ENCODE measurements around the gene MTA3.
"Not testable (repeated sequence)": the region's sequence is repeated elsewhere in the genome, so short reads cannot be mapped to it uniquely, and the experiment has no call there.

The MTA3 gene

DNA sequence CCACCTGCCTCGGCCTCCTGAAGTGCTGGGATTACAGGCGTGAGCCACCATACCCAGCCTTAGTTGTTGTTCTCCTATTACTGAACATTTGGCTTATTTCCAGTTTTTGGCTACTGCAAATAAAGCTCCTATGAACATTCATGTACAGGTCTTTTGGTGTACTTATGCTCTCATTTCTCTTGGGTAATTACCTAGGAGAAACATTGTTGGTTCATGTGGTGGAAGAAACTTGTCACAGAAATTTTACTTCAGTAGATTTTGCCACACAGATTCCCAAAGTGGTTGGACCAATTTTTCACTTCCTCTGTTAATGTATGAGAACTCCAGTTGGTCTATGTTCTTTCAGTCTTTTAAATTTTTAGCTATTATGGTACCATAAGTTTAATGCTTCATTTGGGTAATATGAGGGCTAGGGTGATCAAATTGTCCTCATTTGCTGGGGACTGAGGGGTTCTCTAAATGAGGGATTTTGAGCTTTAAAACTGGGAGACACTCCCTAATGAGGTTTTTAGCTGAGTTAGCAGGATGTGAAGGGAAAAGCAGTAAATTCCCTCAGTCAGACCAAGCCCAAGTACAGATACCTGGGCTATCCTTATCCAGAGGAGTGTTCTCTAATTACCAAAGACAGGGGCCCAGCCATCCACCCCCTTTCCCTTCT is 33.9 kb downstream of the MTA3 start:
- Histone ChIP-seq H3K4me3 (replicated peaks; ENCODE audit: insufficient read depth, low read length) (no peak overlapping the region), H3K27ac (replicated peaks) (no peak overlapping the region), H3K27me3 (ENCODE audit: insufficient read depth, poor library complexity, severe bottlenecking) (no peaks in the 10 kb centered on the region)
- TF ChIP-seq, protein P1, sequence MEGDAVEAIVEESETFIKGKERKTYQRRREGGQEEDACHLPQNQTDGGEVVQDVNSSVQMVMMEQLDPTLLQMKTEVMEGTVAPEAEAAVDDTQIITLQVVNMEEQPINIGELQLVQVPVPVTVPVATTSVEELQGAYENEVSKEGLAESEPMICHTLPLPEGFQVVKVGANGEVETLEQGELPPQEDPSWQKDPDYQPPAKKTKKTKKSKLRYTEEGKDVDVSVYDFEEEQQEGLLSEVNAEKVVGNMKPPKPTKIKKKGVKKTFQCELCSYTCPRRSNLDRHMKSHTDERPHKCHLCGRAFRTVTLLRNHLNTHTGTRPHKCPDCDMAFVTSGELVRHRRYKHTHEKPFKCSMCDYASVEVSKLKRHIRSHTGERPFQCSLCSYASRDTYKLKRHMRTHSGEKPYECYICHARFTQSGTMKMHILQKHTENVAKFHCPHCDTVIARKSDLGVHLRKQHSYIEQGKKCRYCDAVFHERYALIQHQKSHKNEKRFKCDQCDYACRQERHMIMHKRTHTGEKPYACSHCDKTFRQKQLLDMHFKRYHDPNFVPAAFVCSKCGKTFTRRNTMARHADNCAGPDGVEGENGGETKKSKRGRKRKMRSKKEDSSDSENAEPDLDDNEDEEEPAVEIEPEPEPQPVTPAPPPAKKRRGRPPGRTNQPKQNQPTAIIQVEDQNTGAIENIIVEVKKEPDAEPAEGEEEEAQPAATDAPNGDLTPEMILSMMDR (IDR thresholded peaks at IDR 0.05; ENCODE audit: insufficient read depth, low read length) = no peak
- TF ChIP-seq, protein P2, sequence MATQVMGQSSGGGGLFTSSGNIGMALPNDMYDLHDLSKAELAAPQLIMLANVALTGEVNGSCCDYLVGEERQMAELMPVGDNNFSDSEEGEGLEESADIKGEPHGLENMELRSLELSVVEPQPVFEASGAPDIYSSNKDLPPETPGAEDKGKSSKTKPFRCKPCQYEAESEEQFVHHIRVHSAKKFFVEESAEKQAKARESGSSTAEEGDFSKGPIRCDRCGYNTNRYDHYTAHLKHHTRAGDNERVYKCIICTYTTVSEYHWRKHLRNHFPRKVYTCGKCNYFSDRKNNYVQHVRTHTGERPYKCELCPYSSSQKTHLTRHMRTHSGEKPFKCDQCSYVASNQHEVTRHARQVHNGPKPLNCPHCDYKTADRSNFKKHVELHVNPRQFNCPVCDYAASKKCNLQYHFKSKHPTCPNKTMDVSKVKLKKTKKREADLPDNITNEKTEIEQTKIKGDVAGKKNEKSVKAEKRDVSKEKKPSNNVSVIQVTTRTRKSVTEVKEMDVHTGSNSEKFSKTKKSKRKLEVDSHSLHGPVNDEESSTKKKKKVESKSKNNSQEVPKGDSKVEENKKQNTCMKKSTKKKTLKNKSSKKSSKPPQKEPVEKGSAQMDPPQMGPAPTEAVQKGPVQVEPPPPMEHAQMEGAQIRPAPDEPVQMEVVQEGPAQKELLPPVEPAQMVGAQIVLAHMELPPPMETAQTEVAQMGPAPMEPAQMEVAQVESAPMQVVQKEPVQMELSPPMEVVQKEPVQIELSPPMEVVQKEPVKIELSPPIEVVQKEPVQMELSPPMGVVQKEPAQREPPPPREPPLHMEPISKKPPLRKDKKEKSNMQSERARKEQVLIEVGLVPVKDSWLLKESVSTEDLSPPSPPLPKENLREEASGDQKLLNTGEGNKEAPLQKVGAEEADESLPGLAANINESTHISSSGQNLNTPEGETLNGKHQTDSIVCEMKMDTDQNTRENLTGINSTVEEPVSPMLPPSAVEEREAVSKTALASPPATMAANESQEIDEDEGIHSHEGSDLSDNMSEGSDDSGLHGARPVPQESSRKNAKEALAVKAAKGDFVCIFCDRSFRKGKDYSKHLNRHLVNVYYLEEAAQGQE (IDR thresholded peaks at IDR 0.05; ENCODE audit: insufficient replicate concordance, low read depth) = no peak
- no peak for TF ChIP-seq GABPA (IDR thresholded peaks at IDR 0.05; ENCODE audit: low read depth)
- no peak for TF ChIP-seq SPI1 (IDR thresholded peaks at IDR 0.05; ENCODE audit: borderline replicate concordance, low read depth)
- no peak for TF ChIP-seq POLR2AphosphoS5 (IDR thresholded peaks at IDR 0.05; ENCODE audit: low read depth)
- no peak for DNase-seq (ENCODE audit: low read depth in 1 of 2, low spot score in 1 of 2)

DNA sequence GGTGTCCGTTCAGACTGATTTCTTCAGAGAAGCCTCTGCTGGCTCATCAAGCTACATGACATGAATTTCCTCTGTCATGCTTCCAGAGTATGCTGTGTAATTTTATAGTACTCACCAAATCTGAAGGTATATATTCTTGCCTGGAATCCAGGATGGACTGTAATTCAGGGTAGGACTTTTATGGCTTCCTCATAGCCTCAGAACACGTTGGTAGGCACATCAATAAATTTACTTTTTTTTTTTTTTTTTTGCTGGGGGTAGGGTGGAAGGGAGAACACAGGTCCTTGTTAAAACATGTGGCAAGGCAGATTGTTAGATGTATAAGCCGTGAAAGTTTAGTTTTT is 34.4 kb downstream of the MTA3 start:
- H3K27ac ChIP-seq (replicated peaks) = no peak overlapping the region
- DNase-seq (ENCODE audit: low read depth in 1 of 2, low spot score in 1 of 2) = no peak
- no peak for TF ChIP-seq GABPA (IDR thresholded peaks at IDR 0.05; ENCODE audit: low read depth)
- TF ChIP-seq, protein P2 (IDR thresholded peaks at IDR 0.05; ENCODE audit: insufficient replicate concordance, low read depth) = no peak
- no peak for TF ChIP-seq POLR2AphosphoS5 (IDR thresholded peaks at IDR 0.05; ENCODE audit: low read depth)
- TF ChIP-seq SPI1 (IDR thresholded peaks at IDR 0.05; ENCODE audit: borderline replicate concordance, low read depth) = no peak
- TF ChIP-seq, protein P1 (IDR thresholded peaks at IDR 0.05; ENCODE audit: insufficient read depth, low read length) = no peak
- no peaks in the 10 kb centered on the region for H3K27me3 ChIP-seq (ENCODE audit: insufficient read depth, poor library complexity, severe bottlenecking)
- no peak overlapping the region for H3K4me3 ChIP-seq (replicated peaks; ENCODE audit: insufficient read depth, low read length)

DNA sequence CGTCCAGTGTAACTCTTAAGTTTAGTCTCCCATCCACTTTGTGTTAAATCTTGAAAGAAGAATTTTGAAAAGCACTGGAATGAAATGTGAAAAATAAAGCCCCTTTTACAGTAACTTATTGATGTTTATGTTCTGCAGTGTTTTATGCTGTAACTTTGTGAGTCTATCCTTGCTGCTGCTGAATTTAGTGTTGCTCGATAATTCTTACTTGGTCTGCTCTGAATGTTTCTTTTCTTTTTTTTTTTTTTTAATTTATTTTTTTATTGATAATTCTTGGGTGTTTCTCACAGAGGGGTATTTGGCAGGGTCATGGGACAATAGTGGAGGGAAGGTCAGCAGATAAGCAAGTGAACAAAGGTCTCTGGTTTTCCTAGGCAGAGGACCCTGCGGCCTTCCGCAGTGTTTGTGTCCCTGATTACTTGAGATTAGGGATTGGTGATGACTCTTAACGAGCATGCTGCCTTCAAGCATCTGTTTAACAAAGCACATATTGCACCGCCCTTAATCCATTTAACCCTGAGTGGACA is 36.0 kb downstream of the MTA3 start:
- DNase-seq (ENCODE audit: low read depth in 1 of 2, low spot score in 1 of 2); H3K27ac ChIP-seq (replicated peaks); H3K4me3 ChIP-seq (replicated peaks; ENCODE audit: insufficient read depth, low read length); H3K27me3 ChIP-seq (ENCODE audit: insufficient read depth, poor library complexity, severe bottlenecking): not testable (repeated sequence)

DNA sequence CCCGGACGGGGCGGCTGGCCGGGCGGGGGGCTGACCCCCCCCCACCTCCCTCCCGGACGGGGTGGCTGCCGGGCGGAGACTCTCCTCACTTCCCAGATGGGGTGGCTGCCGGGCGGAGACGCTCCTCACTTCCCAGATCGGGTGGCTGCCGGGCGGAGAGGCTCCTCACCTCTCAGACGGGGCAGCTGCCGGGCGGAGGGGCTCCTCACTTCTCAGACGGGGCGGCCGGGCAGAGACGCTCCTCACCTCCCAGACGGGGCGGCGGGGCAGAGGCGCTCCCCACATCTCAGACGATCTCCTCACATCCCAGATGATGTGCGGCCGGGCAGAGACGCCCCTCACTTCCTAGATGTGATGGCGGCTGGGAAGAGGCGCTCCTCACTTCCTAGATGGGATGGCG is 37.7 kb downstream of the MTA3 start:
- H3K4me3 ChIP-seq (replicated peaks; ENCODE audit: insufficient read depth, low read length); DNase-seq (ENCODE audit: low read depth in 1 of 2, low spot score in 1 of 2); H3K27ac ChIP-seq (replicated peaks); H3K27me3 ChIP-seq (ENCODE audit: insufficient read depth, poor library complexity, severe bottlenecking): not testable (repeated sequence)

DNA sequence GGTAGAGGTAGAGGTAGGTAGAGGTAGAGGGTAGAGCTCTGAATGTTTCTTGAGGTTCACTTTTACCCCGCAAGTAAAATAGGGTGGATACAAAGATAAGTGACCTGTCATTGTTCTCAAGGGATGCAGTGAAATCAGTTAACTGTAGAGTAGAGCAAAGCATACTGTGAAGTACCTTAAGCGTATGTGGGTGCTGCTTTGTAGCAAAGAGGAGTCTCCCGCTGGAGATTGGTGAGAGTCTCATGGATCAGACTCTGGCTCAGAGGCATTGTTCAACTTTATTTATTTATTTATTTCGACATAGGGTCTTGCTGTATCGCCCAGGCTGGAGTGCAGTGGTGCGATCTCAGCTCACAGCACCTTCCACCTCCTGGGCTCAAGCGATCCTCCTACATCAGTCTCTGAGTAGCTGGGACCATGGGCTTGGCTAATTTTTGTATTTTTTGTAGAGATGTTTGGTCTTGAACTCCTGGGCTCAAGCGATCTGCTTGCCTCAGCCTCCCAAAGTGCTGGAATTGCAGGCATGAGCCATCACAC is 38.7 kb downstream of the MTA3 start:
- Histone ChIP-seq H3K27ac (replicated peaks) (no peak overlapping the region), H3K4me3 (replicated peaks; ENCODE audit: insufficient read depth, low read length) (no peak overlapping the region), H3K27me3 (ENCODE audit: insufficient read depth, poor library complexity, severe bottlenecking) (no peaks in the 10 kb centered on the region)
- TF ChIP-seq POLR2AphosphoS5 (IDR thresholded peaks at IDR 0.05; ENCODE audit: low read depth) (no peak), GABPA (IDR thresholded peaks at IDR 0.05; ENCODE audit: low read depth) (no peak), SPI1 (IDR thresholded peaks at IDR 0.05; ENCODE audit: borderline replicate concordance, low read depth) (no peak)
- TF ChIP-seq, protein P2 (IDR thresholded peaks at IDR 0.05; ENCODE audit: insufficient replicate concordance, low read depth) = no peak
- TF ChIP-seq, protein P1 (IDR thresholded peaks at IDR 0.05; ENCODE audit: insufficient read depth, low read length) = no peak
- no peak for DNase-seq (ENCODE audit: low read depth in 1 of 2, low spot score in 1 of 2)
